H1 (cell line): ENCODE results near the gene POMT2. TPM values are rescaled to one million over a fixed set of nuclear protein-coding genes. Genes with fewer than 3 reads are reported as not detected.

Experiments used
- CTCF ChIA-PET: fragments of 300-600 bp; sonication (Branson Sonifier 250); formaldehyde crosslinking; loops from one replicate; lab custom pipeline; 2021; ENCODE audit not compliant: partially characterized antibody; lab: Charles Lee
- POLR2A ChIA-PET: fragments of 300-600 bp; sonication (Branson Sonifier 250); formaldehyde crosslinking; loops from one replicate; lab custom pipeline; 2021; ENCODE audit warnings: inconsistent platforms; ENCODE audit not compliant: partially characterized antibody; lab: Charles Lee
- DNase-seq, 2 experiments: peaks; one replicate each; pipeline versions ENCODE4 v3.0.0 to v3.0.0-alpha.2; 2010 to 2022; ENCODE audit warnings: low spot score in 2 of 2, low read depth in 1 of 2, mixed read lengths in 1 of 2
- FAIRE-seq: peaks from 2 replicates; lab custom pipeline; 2011; peaks lifted over from hg19 to GRCh38; lab: Jason Lieb, UNC
- H2AFZ ChIP-seq: 2 replicates; pipeline ENCODE4 v1.8.1; 2012; ENCODE audit warnings: low read length, inconsistent platforms
- H2AK5ac ChIP-seq: 2 replicates; pipeline ENCODE4 v1.6.1; 2013; ENCODE audit warnings: low read depth, low read length
- H2BK120ac ChIP-seq: replicated peaks from 2 replicates; pipeline ENCODE3; 2013; ENCODE audit warnings: low read depth, low read length, inconsistent platforms
- H2BK12ac ChIP-seq: 2 replicates; pipeline ENCODE4 v1.6.1; 2013; ENCODE audit warnings: low read depth, low read length
- H2BK15ac ChIP-seq: 2 replicates; pipeline ENCODE4 v1.6.1; 2013; ENCODE audit warnings: low read length
- H2BK20ac ChIP-seq: 2 replicates; pipeline ENCODE4 v1.6.1; 2013; ENCODE audit warnings: low read length
- H2BK5ac ChIP-seq: 2 replicates; pipeline ENCODE4 v1.6.1; 2013; ENCODE audit warnings: low read depth, low read length
- H3K14ac ChIP-seq: 2 replicates; pipeline ENCODE4 v1.6.1; 2013; ENCODE audit warnings: inconsistent platforms; ENCODE audit not compliant: insufficient read length
- H3K18ac ChIP-seq: 2 replicates; pipeline ENCODE4 v1.6.1; 2013; ENCODE audit warnings: low read length; ENCODE audit errors: extremely low read depth
- H3K23ac ChIP-seq: 2 replicates; pipeline ENCODE4 v1.6.1; 2013; ENCODE audit warnings: inconsistent platforms; ENCODE audit not compliant: insufficient read length
- H3K23me2 ChIP-seq: 2 replicates; pipeline ENCODE4 v1.6.1; 2013; ENCODE audit warnings: low read depth, low read length
- H3K27ac ChIP-seq: 2 replicates; pipeline ENCODE4 v1.6.1; 2011; ENCODE audit warnings: low read depth, low read length, inconsistent platforms
- H3K27me3 ChIP-seq, 4 experiments: replicated peaks in 1 of 4; 1 replicate in 1 of 4; 2 replicates in 3 of 4; pipeline versions ENCODE4 v1.6.1 to v1.8.1; 2011 to 2013; ENCODE audit warnings: low read length in 3 of 4, mild to moderate bottlenecking in 3 of 4, inconsistent platforms in 2 of 4, mixed read lengths in 2 of 4, moderate library complexity in 1 of 4; ENCODE audit not compliant: control insufficient read depth in 3 of 4, insufficient read depth in 3 of 4; ENCODE audit errors: extremely low read depth in 1 of 4
- H3K36me3 ChIP-seq, 4 experiments: 2 replicates each; pipeline versions ENCODE4 v1.6.1 to v1.8.1; 2011 to 2013; ENCODE audit warnings: mild to moderate bottlenecking in 4 of 4, low read length in 3 of 4, moderate library complexity in 2 of 4, control low read depth in 1 of 4, inconsistent platforms in 1 of 4; ENCODE audit not compliant: insufficient read depth in 4 of 4, control insufficient read depth in 2 of 4
- H3K4ac ChIP-seq: replicated peaks from 2 replicates; pipeline ENCODE3; 2013; ENCODE audit warnings: low read length, low read depth, mixed read lengths, inconsistent platforms; ENCODE audit not compliant: insufficient read length
- H3K4me1 ChIP-seq, 4 experiments: replicated peaks in 1 of 4; 1 replicate in 1 of 4; 2 replicates in 3 of 4; pipeline versions ENCODE4 v1.6.1 to v1.8.1; 2011 to 2013; ENCODE audit warnings: low read length in 3 of 4, inconsistent platforms in 2 of 4, mixed read lengths in 1 of 4; ENCODE audit not compliant: insufficient read depth in 4 of 4, control insufficient read depth in 3 of 4
- H3K4me2 ChIP-seq, 2 experiments: 2 replicates each; pipeline versions ENCODE4 v1.6.1 to v1.8.1; 2011 to 2013; ENCODE audit warnings: low read depth in 2 of 2, low read length in 2 of 2, control low read depth in 1 of 2, inconsistent platforms in 1 of 2, mild to moderate bottlenecking in 1 of 2; ENCODE audit not compliant: insufficient read depth in 1 of 2
- H3K4me3 ChIP-seq, 4 experiments: fragments of 200-600, 300-600 bp in 1 of 4; sonication (generic), shearing (Covaris generic), sonication (Bioruptor Twin) in 1 of 4; 2 replicates each; pipeline versions ENCODE4 v1.5.1 to v1.8.1; 2011 to 2016; ENCODE audit warnings: low read length in 4 of 4, low read depth in 3 of 4, control low read depth in 2 of 4, inconsistent platforms in 2 of 4, mild to moderate bottlenecking in 2 of 4, mixed read lengths in 1 of 4, moderate library complexity in 1 of 4; ENCODE audit not compliant: insufficient read depth in 2 of 4; ENCODE audit errors: extremely low read depth in 1 of 4
- H3K56ac ChIP-seq: replicated peaks from 2 replicates; pipeline ENCODE3; 2013; ENCODE audit warnings: low read depth, mild to moderate bottlenecking, mixed read lengths, low read length, inconsistent platforms; ENCODE audit not compliant: insufficient read length
- H3K79me1 ChIP-seq: 2 replicates; pipeline ENCODE4 v1.6.1; 2013; ENCODE audit warnings: low read depth, low read length, control low read depth
- H3K79me2 ChIP-seq, 2 experiments: 2 replicates each; pipeline versions ENCODE4 v1.6.1 to v1.8.1; 2012 to 2013; ENCODE audit warnings: low read length in 2 of 2, mild to moderate bottlenecking in 2 of 2, inconsistent platforms in 1 of 2; ENCODE audit not compliant: insufficient read depth in 2 of 2, control insufficient read depth in 1 of 2
- H3K9ac ChIP-seq, 4 experiments: replicated peaks in 1 of 4; 1 replicate in 1 of 4; 2 replicates in 3 of 4; pipeline versions ENCODE4 v1.6.1 to v1.8.1; 2011 to 2013; ENCODE audit warnings: low read depth in 3 of 4, low read length in 3 of 4, control low read depth in 2 of 4, mild to moderate bottlenecking in 2 of 4, moderate library complexity in 2 of 4, inconsistent platforms in 1 of 4; ENCODE audit errors: extremely low read depth in 1 of 4
- H3K9me3 ChIP-seq, 2 experiments: 2 replicates each; pipeline versions ENCODE4 v1.6.1 to v1.8.1; 2012 to 2013; ENCODE audit warnings: mild to moderate bottlenecking in 2 of 2, moderate library complexity in 2 of 2, control low read depth in 1 of 2, inconsistent platforms in 1 of 2, low read depth in 1 of 2, low read length in 1 of 2, mixed read lengths in 1 of 2; ENCODE audit not compliant: insufficient read depth in 2 of 2
- H4K20me1 ChIP-seq, 2 experiments: replicated peaks in 1 of 2; 2 replicates each; pipeline versions ENCODE3 to v1.8.1; 2011 to 2013; ENCODE audit warnings: inconsistent platforms in 2 of 2, low read length in 2 of 2, mild to moderate bottlenecking in 1 of 2; ENCODE audit not compliant: insufficient read depth in 2 of 2, control insufficient read depth in 1 of 2
- H4K5ac ChIP-seq: 2 replicates; pipeline ENCODE4 v1.6.1; 2013; ENCODE audit warnings: low read length, low read depth, mixed read lengths, inconsistent platforms; ENCODE audit not compliant: insufficient read length
- H4K8ac ChIP-seq: 2 replicates; pipeline ENCODE4 v1.8.0; 2013; ENCODE audit warnings: mild to moderate bottlenecking, moderate library complexity, low read length, inconsistent platforms; ENCODE audit not compliant: insufficient read depth; ENCODE audit errors: extremely low read depth
- H4K91ac ChIP-seq: replicated peaks from 2 replicates; pipeline ENCODE3; 2013; ENCODE audit warnings: low read length, mixed read lengths, inconsistent platforms; ENCODE audit not compliant: insufficient read length
- KDM5A ChIP-seq: fragments of 200-600 bp; IDR thresholded peaks from 2 replicates; pipeline ENCODE4 v1.7.1; 2012; ENCODE audit warnings: mild to moderate bottlenecking, low read length, inconsistent platforms, mixed read lengths
- WGBS, 2 experiments: shearing (Covaris generic) in 1 of 2; methylation state at CpG; one replicate each; pipeline versions ENCODE4 v1.1.6 to v1.1.7; 2013 to 2015; ENCODE audit warnings: low lambda C conversion rate in 2 of 2, mixed read lengths in 2 of 2, inconsistent platforms in 1 of 2, low coverage in 1 of 2, missing lambda C conversion rate in 1 of 2; ENCODE audit not compliant: insufficient replicate concordance in 2 of 2, insufficient coverage in 1 of 2, insufficient read length in 1 of 2; ENCODE audit errors: extremely low coverage in 1 of 2, missing lambda C conversion rate in 1 of 2; 5-methylcytosine and 5-hydroxymethylcytosine counted together
- polyA plus RNA-seq, 7 experiments: library from polyadenylated mRNA; depleted of rRNA in 3 of 7; stranded (reverse) in 5 of 7; unstranded in 2 of 7; fragments of >200 nt in 5 of 7; fragments of 200-250 nt in 2 of 7; gene quantifications; 1 replicate in 5 of 7; 2 replicates in 1 of 7; 4 replicates in 1 of 7; pipeline versions ENCODE4 v1.2.1 to v1.2.3, GENCODE V29; 2011 to 2013; ENCODE audit warnings: missing spikeins in 2 of 7, mixed read lengths in 2 of 7
- total RNA-seq: library from RNA; stranded (reverse); fragmentation: NEBNext Ultra II Directional; extraction: Animal tissue kit (Norgen Biotek cat#: 25700); gene quantifications from 2 replicates; pipeline ENCODE4 v1.2.1, GENCODE V29; 2021

The POMT2 gene
- total and polyA plus RNA-seq, 2 of the 8 experiments (the other 6 are each of a cell fraction or from before 2014, with no cell fraction given), result 20.8 to 44.9 TPM

DNA sequence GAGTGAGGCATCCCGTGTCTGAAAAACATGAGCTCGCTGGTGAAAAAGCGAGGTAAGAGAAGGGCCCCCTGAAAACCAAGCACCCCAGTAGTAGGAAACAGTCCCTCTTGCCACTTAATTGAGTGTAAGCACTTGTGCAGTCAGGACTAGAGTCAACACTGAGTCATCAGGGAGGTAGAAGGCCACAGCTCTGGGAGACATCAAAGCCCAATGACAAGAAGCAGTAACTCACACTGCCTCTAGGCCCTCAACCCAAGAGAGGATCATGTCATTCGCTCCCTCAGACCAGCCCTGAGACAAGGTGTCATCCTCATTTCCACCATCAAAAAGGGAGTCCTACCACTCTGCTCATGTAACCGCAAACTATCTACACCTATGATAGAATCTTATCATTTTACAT lies 17.8 kb downstream of the POMT2 start:
- H3K79me2 ChIP-seq, result no peaks in the 10 kb centered on the region
- DNase-seq (no peak), FAIRE-seq (no peak)
- no peak overlapping the region for H2BK5ac ChIP-seq
- H4K5ac ChIP-seq, result no peak overlapping the region
- H3K27me3 ChIP-seq, result no peaks in the 10 kb centered on the region
- peaks cover 0 to 8% (median 1%) of the 10 kb centered on the region in 4 experiments; a peak in 2 of 7 replicates for H3K4me1 ChIP-seq
- no peak overlapping the region for H3K23ac ChIP-seq
- no peak overlapping the region for H3K4me2 ChIP-seq
- no peak overlapping the region for H3K56ac ChIP-seq
- CTCF ChIA-PET, result interaction anchor here (1.1 to 22.3 kb wide), 10 partner anchors 10 to 427 kb away, joined by 3 to 353 read pairs (median 8); partner anchors contain the start of genes GSTZ1 and POMT2
- no peak overlapping the region for H3K27ac ChIP-seq
- H2BK15ac ChIP-seq, result no peak overlapping the region
- peaks cover 0 to 3% of the 10 kb centered on the region in 2 experiments for H4K20me1 ChIP-seq
- H3K4me3 ChIP-seq, result no peak overlapping the region
- POLR2A ChIA-PET, result interaction anchor here (1.1 kb wide), 1 partner anchor 39 kb away, joined by 3 read pairs; no protein-coding TSS in a partner anchor
- H2BK120ac ChIP-seq, result no peak overlapping the region
- no peak overlapping the region for H2BK20ac ChIP-seq
- no peak overlapping the region for H4K8ac ChIP-seq
- no peak overlapping the region for H3K18ac ChIP-seq
- H2AK5ac ChIP-seq, result no peak overlapping the region
- H3K9me3 ChIP-seq, result no peaks in the 10 kb centered on the region
- no peak overlapping the region for H3K4ac ChIP-seq
- no peak overlapping the region for H3K14ac ChIP-seq
- H2BK12ac ChIP-seq, result no peak overlapping the region
- no peaks in the 10 kb centered on the region for H3K23me2 ChIP-seq
- no peak overlapping the region for H4K91ac ChIP-seq
- no peak overlapping the region for H2AFZ ChIP-seq
- no peaks in the 10 kb centered on the region; the same call in 1 of the 2 replicates for H3K79me1 ChIP-seq
- H3K36me3 ChIP-seq, result peaks cover 0 to 5% (median 3%) of the 10 kb centered on the region in 4 experiments; a peak in 3 of 8 replicates
- no peak overlapping the region for H3K9ac ChIP-seq
- WGBS, 2 experiments, result 94% methylated on average over 5 of the region's 5 CpGs; no CpG with 5 or more reads in 1 of the 2 experiments
- TF ChIP-seq KDM5A, result no peak
